ENCODE results near the gene RAB39A.
"Not testable (repeated sequence)": the region's sequence is repeated elsewhere in the genome, so short reads cannot be mapped to it uniquely, and the experiment has no call there.

Gene RAB39A

DNA sequence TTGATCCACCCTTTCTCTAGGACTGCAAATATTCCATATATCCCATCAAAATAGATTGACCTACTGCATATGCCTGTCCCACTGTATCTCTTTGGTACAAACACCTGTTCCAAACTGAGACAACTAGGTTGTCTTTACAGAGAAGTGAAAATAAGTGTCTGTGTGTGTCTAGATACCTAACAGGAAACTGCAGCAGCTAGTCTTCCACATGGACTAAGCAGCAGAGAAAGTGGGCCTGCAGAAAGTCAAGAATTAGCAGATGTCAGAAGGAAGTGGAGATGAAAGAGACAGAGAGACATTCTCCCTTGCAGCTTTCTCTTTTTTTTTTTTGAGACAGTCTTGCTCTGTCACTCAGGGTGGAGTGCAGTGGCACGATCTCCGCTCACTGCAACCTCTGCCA lies 3.9 kb upstream of the RAB39A start:
- TF ChIP-seq ZFX (IDR thresholded peaks at IDR 0.05): no peak
- TF ChIP-seq, protein P1, sequence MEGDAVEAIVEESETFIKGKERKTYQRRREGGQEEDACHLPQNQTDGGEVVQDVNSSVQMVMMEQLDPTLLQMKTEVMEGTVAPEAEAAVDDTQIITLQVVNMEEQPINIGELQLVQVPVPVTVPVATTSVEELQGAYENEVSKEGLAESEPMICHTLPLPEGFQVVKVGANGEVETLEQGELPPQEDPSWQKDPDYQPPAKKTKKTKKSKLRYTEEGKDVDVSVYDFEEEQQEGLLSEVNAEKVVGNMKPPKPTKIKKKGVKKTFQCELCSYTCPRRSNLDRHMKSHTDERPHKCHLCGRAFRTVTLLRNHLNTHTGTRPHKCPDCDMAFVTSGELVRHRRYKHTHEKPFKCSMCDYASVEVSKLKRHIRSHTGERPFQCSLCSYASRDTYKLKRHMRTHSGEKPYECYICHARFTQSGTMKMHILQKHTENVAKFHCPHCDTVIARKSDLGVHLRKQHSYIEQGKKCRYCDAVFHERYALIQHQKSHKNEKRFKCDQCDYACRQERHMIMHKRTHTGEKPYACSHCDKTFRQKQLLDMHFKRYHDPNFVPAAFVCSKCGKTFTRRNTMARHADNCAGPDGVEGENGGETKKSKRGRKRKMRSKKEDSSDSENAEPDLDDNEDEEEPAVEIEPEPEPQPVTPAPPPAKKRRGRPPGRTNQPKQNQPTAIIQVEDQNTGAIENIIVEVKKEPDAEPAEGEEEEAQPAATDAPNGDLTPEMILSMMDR (conservative IDR thresholded peaks at IDR 0.05): no peak
- H3K27ac ChIP-seq: no peak overlapping the region

DNA sequence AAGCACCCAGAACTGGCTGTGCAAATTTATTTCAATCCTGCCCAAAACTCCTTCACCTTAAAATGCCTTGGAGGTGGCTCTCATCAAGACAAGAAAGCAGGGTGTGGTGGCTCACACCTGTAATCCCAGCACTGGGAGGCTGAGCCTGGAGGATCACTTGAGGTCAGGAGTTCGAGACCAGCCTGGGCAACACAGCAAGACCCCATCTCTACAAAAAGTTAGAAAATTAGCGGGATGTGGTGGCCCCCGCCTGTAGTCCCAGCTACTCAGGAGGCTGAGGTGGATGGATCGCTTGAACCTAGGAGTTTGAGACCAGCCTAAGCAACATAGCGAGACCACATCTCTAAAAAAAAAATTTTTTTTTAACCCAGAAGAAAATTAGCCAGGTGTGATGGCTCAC lies 689 bp upstream of the RAB39A start:
- no peak for TF ChIP-seq ZFX (IDR thresholded peaks at IDR 0.05)
- TF ChIP-seq, protein P1 (conservative IDR thresholded peaks at IDR 0.05): no peak
- H3K27ac ChIP-seq: no peak overlapping the region

GRCh38 chr11:107928767-107929507 lies 689 bp downstream of the RAB39A start:
- TF ChIP-seq, protein P1 (conservative IDR thresholded peaks at IDR 0.05): no peak
- TF ChIP-seq ZFX (IDR thresholded peaks at IDR 0.05): no peak
- H3K27ac ChIP-seq: peak overlapping the region; percentile 29; the same call in 1 of the 2 replicates

GRCh38 chr11:107929611-107930200 lies 1.5 kb downstream of the RAB39A start:
- H3K27ac ChIP-seq: no peak overlapping the region

GRCh38 chr11:107931206-107931605 lies 3.0 kb downstream of the RAB39A start:
- H3K27ac ChIP-seq: no peak overlapping the region
- TF ChIP-seq ZFX (IDR thresholded peaks at IDR 0.05): no peak
- TF ChIP-seq, protein P1 (conservative IDR thresholded peaks at IDR 0.05): no peak

More at GRCh38 chr11:107929611-107930200, 1.5 kb downstream of the RAB39A start:
- TF ChIP-seq, protein P1 (conservative IDR thresholded peaks at IDR 0.05): no peak
- TF ChIP-seq ZFX (IDR thresholded peaks at IDR 0.05): no peak

DNA sequence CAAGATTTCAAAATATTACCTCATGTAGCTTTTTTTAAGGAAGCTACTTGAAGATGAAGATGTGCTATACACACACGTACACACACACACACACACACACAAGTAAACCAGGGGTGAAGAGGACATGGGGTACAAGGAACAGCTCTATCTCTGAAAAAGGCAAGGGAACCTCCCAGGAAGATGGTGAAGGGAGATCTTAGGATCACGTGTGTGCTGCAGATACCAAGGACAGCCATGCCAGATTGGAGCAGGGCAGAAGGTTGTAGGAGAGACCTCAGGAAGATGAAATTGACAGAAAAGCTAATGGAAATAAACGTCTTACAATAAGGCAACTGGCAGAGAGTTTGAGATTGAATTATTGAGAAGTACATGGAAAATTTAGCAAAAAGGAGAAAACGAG lies 19.7 kb downstream of the RAB39A start:
- no peak for TF ChIP-seq ZFX (IDR thresholded peaks at IDR 0.05)
- TF ChIP-seq, protein P1 (conservative IDR thresholded peaks at IDR 0.05): no peak
- no peak overlapping the region for H3K27ac ChIP-seq

DNA sequence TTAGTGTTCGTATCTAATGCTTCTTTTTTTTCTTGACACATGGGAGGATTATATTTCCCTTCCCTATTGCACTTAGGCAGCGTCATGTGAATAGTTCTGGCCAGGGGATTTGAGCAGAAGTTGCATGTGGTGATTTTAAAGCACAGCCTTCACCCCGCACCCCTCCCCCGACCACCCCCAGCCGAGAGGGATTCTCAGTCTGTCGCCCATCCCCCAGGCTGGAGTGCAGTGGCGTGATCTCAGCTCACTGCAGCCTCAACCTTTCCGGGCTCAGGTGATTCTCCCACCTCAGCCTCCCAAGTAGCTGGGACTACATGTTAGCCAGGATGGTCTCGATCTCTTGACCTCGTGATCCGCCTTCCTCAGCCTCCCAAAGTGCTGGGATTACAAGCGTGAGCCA lies 20.1 kb downstream of the RAB39A start:
- not testable (repeated sequence) for H3K27ac ChIP-seq

Measured in C4-2B (cell line).